ENCODE measurements around the gene SLC25A38.
A peak's percentile ranks its signal among the peaks of the same experiment; 100 is the strongest.

The SLC25A38 gene, protein sequence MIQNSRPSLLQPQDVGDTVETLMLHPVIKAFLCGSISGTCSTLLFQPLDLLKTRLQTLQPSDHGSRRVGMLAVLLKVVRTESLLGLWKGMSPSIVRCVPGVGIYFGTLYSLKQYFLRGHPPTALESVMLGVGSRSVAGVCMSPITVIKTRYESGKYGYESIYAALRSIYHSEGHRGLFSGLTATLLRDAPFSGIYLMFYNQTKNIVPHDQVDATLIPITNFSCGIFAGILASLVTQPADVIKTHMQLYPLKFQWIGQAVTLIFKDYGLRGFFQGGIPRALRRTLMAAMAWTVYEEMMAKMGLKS

DNA sequence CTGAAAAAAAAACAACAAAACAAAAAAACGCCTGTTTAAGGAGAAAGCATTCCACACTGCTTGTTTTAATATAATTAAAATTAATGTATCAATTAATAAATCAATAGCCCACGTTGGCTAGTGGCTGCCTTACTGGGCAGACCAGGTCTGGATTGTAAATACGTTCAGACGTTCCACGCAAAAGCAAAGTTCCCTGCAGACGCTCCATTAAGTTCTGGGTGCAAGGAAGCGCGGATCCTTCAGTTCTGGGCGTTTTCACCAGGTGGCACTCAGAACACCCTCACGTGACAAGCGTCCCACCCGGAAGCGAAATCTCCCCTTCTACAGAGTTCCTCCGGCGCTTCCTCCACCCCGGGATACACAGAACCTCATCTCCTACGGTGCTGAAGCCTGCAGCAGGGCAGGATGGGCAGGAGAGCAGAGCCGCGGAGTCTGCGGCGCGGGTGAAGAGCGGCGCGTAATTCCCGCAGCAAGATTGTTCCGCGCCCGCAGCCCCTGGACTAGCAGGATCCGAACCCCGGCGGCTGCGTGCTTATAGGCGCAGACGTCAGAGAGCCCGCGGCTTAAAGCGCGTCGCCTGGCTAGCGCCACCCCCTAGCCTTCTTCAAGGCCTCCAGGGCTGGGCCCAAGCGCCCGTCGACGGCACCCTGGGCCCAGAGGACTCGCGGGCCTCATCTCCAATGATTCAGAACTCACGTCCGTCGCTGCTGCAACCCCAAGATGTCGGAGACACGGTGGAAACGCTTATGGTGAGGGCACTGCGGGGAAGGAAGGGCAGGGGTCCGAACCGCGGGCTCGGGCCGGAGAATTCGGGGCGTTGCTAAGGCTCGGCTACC is at the start of gene SLC25A38:
Gene SLC25A38, plus strand, starts transcription at position 326 of the 836 bp plus-strand sequence. Its CDS starts 355 bp downstream, at position 681.
- in situ Hi-C loops (cut with HindIII; ENCODE audit: low pct_ligation_motif_present, low sequenced_read_pairs) = no loop called here
- peak; percentile 46 for TF ChIP-seq CTCF (IDR thresholded peaks at IDR 0.05; ENCODE audit: low read depth, low read length, missing control alignments)

DNA sequence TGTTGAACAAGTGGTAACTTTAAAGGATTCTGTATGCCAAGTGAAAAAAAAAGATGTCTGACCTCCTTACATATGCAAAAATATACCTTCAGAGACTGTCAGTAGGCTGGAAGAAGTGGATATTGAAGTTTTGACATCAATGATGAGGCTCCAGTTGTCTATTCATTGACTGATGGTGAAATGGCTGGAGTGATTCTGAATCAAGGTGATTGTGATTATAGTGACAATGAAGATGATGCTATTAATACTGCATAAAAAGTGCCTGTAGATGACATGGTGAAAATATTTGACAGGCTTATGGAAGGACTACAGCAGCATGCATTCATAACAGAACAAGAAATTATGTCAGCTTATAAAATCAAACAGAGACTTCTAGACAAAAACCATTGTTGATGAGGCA is 49.6 kb upstream of the SLC25A38 start:
- in situ Hi-C loops (cut with HindIII; ENCODE audit: low pct_ligation_motif_present, low sequenced_read_pairs) = no loop called here
- no peak for DNase-seq
- no peak overlapping the region for H3K27ac ChIP-seq
- H3K4me3 ChIP-seq (ENCODE audit: low read depth, low read length) = no peak overlapping the region
- H3K36me3 ChIP-seq (replicated peaks) = no peaks in the 10 kb centered on the region
- TF ChIP-seq CTCF (IDR thresholded peaks at IDR 0.05; ENCODE audit: low read depth, low read length, missing control alignments) = no peak
- H3K27me3 ChIP-seq (replicated peaks) = no peaks in the 10 kb centered on the region

More for the DNA sequence above, at the start of gene SLC25A38:
- Histone ChIP-seq H3K4me3 (ENCODE audit: low read depth, low read length) (peak within 1 kb of the TSS; percentile 89), H3K36me3 (replicated peaks) (no peaks in the 10 kb centered on the region), H3K27me3 (replicated peaks) (no peaks in the 10 kb centered on the region), H3K27ac (peak within 1 kb of the TSS; percentile 76)
- peak; percentile 83 for DNase-seq

DNA sequence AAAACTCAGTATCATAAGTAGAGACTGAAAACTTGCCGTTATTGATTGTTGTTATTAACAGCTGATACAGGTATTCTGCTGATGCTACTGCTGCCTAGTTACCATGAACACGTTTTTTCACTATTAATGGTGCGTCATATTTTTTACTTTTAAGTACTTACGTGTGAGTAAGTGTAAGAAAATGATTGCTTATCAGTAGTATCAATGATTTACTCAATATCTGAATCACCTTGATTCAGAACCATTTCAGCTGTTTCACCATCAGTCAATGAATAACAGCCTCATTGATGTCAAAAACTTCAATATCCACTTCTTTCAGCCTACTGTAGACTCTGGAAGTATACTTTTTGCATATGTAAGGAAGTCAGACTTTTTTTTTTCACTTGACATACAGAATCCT is 49.0 kb upstream of the SLC25A38 start:
- DNase-seq = no peak

GRCh38 chr3:39338201-39338600 is 45.0 kb upstream of the SLC25A38 start:
- H3K27ac ChIP-seq = no peak overlapping the region
- H3K27me3 ChIP-seq (replicated peaks) = no peaks in the 10 kb centered on the region
- no peak for TF ChIP-seq CTCF (IDR thresholded peaks at IDR 0.05; ENCODE audit: low read depth, low read length, missing control alignments)
- in situ Hi-C loops (cut with HindIII; ENCODE audit: low pct_ligation_motif_present, low sequenced_read_pairs) = no loop called here
- H3K36me3 ChIP-seq (replicated peaks) = no peaks in the 10 kb centered on the region
- no peak overlapping the region for H3K4me3 ChIP-seq (ENCODE audit: low read depth, low read length)
- no peak for DNase-seq

More for the DNA sequence above, 49.0 kb upstream of the SLC25A38 start:
- in situ Hi-C loops (cut with HindIII; ENCODE audit: low pct_ligation_motif_present, low sequenced_read_pairs) = no loop called here
- Histone ChIP-seq H3K27me3 (replicated peaks) (no peaks in the 10 kb centered on the region), H3K4me3 (ENCODE audit: low read depth, low read length) (no peak overlapping the region), H3K27ac (no peak overlapping the region), H3K36me3 (replicated peaks) (no peaks in the 10 kb centered on the region)
- no peak for TF ChIP-seq CTCF (IDR thresholded peaks at IDR 0.05; ENCODE audit: low read depth, low read length, missing control alignments)

GRCh38 chr3:39339086-39339485 is 44.1 kb upstream of the SLC25A38 start:
- Histone ChIP-seq H3K27ac (no peak overlapping the region), H3K27me3 (replicated peaks) (no peaks in the 10 kb centered on the region), H3K4me3 (ENCODE audit: low read depth, low read length) (no peak overlapping the region), H3K36me3 (replicated peaks) (no peaks in the 10 kb centered on the region)
- DNase-seq = no peak
- TF ChIP-seq CTCF (IDR thresholded peaks at IDR 0.05; ENCODE audit: low read depth, low read length, missing control alignments) = no peak
- in situ Hi-C loops (cut with HindIII; ENCODE audit: low pct_ligation_motif_present, low sequenced_read_pairs) = no loop called here

Measured in brain microvascular endothelial cell (primary cell).